ENCODE data around the gene POU6F1.

DNA sequence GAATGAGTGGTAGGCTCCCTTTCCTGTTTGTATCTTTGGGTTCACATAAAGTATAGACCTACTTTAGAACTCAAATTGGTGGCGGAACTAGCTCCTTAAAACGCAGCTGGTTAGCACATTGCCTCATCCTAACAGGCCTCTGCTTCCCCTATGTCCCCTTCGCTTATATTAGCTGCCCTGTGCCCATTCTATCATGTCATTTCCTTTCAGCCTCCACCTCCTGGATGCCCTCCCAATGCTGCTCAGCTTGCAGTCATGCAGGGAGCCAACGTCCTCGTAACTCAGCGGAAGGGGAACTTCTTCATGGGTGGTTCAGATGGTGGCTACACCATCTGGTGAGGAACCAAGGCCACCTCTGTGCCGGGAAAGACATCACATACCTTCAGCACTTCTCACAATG, 24.3 kb upstream of the POU6F1 start:
- TF ChIP-seq, protein P1, sequence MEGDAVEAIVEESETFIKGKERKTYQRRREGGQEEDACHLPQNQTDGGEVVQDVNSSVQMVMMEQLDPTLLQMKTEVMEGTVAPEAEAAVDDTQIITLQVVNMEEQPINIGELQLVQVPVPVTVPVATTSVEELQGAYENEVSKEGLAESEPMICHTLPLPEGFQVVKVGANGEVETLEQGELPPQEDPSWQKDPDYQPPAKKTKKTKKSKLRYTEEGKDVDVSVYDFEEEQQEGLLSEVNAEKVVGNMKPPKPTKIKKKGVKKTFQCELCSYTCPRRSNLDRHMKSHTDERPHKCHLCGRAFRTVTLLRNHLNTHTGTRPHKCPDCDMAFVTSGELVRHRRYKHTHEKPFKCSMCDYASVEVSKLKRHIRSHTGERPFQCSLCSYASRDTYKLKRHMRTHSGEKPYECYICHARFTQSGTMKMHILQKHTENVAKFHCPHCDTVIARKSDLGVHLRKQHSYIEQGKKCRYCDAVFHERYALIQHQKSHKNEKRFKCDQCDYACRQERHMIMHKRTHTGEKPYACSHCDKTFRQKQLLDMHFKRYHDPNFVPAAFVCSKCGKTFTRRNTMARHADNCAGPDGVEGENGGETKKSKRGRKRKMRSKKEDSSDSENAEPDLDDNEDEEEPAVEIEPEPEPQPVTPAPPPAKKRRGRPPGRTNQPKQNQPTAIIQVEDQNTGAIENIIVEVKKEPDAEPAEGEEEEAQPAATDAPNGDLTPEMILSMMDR (conservative IDR thresholded peaks at IDR 0.05; ENCODE audit: low read depth, low read length): no peak
- TF ChIP-seq EZH2 (IDR thresholded peaks at IDR 0.05; ENCODE audit: low read length, unreplicated experiment): no peak

All from PC-3 (cell line).